Lung (tissue), 12 donors: Measurements from ENCODE around the gene RHOJ. TPM values are rescaled to one million over a fixed set of nuclear protein-coding genes. Genes with fewer than 3 reads are reported as not detected.
A peak's percentile ranks its signal among the peaks of the same experiment; 100 is the strongest.

Experiments used
- ATAC-seq: fragments of 200-7000 bp; cut with Tn5 transposase; one replicate; pipeline ENCODE4 v1.9.1; 2020; ENCODE audit warnings: moderate number of reproducible peaks; ENCODE audit not compliant: insufficient read depth, low FRiP score
- DNase-seq, 3 donors: peaks; one replicate each; pipeline ENCODE4 v3.0.0-alpha.2; 2013 to 2017
- H3K27ac ChIP-seq, 2 donors: one replicate each; pipeline ENCODE4 v1.5.1; 2013; ENCODE audit warnings: mild to moderate bottlenecking in 2 of 2, moderate library complexity in 2 of 2, control low read depth in 1 of 2, inconsistent platforms in 1 of 2, low read depth in 1 of 2, low read length in 1 of 2
- H3K27me3 ChIP-seq, 3 donors: one replicate each; pipeline ENCODE4 v1.5.1; 2013; ENCODE audit warnings: low read length in 2 of 3; ENCODE audit not compliant: control insufficient read depth in 3 of 3, insufficient read depth in 3 of 3
- H3K36me3 ChIP-seq, 4 donors: one replicate each; pipeline ENCODE4 v1.5.1; 2013; ENCODE audit warnings: low read length in 4 of 4, mild to moderate bottlenecking in 1 of 4, moderate library complexity in 1 of 4; ENCODE audit not compliant: control insufficient read depth in 4 of 4, insufficient read depth in 4 of 4
- H3K4me1 ChIP-seq, 5 donors: one replicate each; pipeline ENCODE4 v1.5.1; 2013; ENCODE audit warnings: low read length in 5 of 5, mild to moderate bottlenecking in 2 of 5, moderate library complexity in 1 of 5; ENCODE audit not compliant: control insufficient read depth in 5 of 5, insufficient read depth in 5 of 5
- H3K4me3 ChIP-seq: one replicate; pipeline ENCODE4 v1.5.1; 2013; ENCODE audit warnings: mild to moderate bottlenecking, control low read depth, moderate library complexity
- H3K9ac ChIP-seq, 2 donors: one replicate each; pipeline ENCODE4 v1.5.1; 2013; ENCODE audit warnings: low read length in 2 of 2, control low read depth in 1 of 2; ENCODE audit not compliant: insufficient read depth in 1 of 2
- H3K9me3 ChIP-seq, 4 donors: one replicate each; pipeline ENCODE4 v1.5.1; 2013; ENCODE audit warnings: low read length in 3 of 4, mild to moderate bottlenecking in 1 of 4, moderate library complexity in 1 of 4; ENCODE audit not compliant: control insufficient read depth in 4 of 4, insufficient read depth in 3 of 4
- WGBS, 2 donors: extraction: QIAGEN DNeasy Blood & Tissue Kit; methylation state at CpG; one replicate each; pipeline ENCODE4 v1.1.7; 2013; 5-methylcytosine and 5-hydroxymethylcytosine counted together
- polyA plus RNA-seq, 2 donors: library from polyadenylated mRNA; stranded (reverse); fragments of 200-250 nt; gene quantifications; one replicate each; pipeline ENCODE4 v1.2.1, GENCODE V29; 2013
- total RNA-seq, 2 donors: library from RNA; depleted of rRNA in 1 of 2; stranded (reverse); fragments of >200 nt in 1 of 2; gene quantifications; one replicate each; pipeline ENCODE4 v1.2.1, GENCODE V29; 2014 to 2021
- TF ChIP-seq, protein P1 (sequence below): IDR thresholded peaks from 2 replicates; pipeline ENCODE4 v1.5.1; 2012; ENCODE audit warnings: mild to moderate bottlenecking; ENCODE audit errors: control extremely low read depth, extremely low read depth
- donor health status: control.
- donor health status: control.
- donor health status: Bipolar disorder and iron deficiency.
- donor health status: healthy.
- donor health status: DM: yes; HTN: yes; CAD: no.

Gene RHOJ
- total and polyA plus RNA-seq, 4 donors, result 10.2 to 25.7 (median 17.8) TPM

DNA sequence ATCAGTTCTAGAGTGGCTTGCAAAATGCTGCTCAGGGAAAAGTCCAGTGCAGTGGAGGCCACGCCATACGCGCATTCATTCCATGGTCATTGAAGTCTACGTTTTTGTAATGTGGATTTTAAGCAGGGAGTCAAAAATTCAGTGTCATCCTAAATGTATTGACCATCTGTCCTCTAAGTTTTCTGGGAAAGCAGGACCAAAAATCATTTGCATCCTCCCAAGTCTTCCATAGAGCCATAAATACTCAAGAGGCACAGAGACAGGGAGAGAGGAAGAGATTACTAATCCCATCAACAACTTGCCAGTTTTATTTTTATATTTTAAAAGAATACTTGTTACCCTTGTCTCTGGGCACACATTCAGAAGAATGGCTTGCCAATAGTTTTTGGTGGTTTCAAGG, 36.9 kb downstream of the RHOJ start:
- TF ChIP-seq, protein P1, sequence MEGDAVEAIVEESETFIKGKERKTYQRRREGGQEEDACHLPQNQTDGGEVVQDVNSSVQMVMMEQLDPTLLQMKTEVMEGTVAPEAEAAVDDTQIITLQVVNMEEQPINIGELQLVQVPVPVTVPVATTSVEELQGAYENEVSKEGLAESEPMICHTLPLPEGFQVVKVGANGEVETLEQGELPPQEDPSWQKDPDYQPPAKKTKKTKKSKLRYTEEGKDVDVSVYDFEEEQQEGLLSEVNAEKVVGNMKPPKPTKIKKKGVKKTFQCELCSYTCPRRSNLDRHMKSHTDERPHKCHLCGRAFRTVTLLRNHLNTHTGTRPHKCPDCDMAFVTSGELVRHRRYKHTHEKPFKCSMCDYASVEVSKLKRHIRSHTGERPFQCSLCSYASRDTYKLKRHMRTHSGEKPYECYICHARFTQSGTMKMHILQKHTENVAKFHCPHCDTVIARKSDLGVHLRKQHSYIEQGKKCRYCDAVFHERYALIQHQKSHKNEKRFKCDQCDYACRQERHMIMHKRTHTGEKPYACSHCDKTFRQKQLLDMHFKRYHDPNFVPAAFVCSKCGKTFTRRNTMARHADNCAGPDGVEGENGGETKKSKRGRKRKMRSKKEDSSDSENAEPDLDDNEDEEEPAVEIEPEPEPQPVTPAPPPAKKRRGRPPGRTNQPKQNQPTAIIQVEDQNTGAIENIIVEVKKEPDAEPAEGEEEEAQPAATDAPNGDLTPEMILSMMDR, result no peak
- Histone ChIP-seq H3K4me3 (no peak overlapping the region), H3K27me3 (no peaks in the 10 kb centered on the region), H3K36me3 (peaks cover 0 to 4% (median 0%) of the 10 kb centered on the region in 4 donors), H3K9ac (no peak overlapping the region), H3K9me3 (no peaks in the 10 kb centered on the region), H3K4me1 (peaks cover 0 to 7% (median 2%) of the 10 kb centered on the region in 5 donors), H3K27ac (no peak overlapping the region)
- 93 to 97% methylated on average over 4 of the region's 4 CpGs for WGBS, 2 donors
- ATAC-seq (no peak), DNase-seq (no peak)

DNA sequence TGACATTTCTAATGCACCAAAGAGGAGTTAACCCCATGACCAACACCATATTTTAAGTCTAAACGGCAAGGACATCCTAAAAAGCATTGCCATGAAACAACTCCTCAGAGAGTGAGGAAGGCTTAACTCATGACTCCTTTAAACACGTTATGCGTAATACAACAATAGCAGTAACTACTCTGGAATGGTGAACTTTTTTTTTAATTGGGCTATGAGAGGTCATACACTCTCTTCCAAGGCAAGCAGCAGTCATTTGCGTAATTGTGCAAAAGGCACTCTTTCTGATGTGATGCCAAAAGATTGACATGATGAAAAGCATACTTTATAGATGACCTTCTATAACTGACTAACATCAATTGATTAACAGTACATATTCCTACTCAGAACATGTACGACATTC, 39.4 kb downstream of the RHOJ start:
- H3K27me3 ChIP-seq, result no peaks in the 10 kb centered on the region
- H3K4me3 ChIP-seq, result no peak overlapping the region
- no peak for DNase-seq
- H3K4me1 ChIP-seq, result peaks cover 0 to 7% (median 2%) of the 10 kb centered on the region in 5 donors
- H3K36me3 ChIP-seq, result peaks cover 0 to 3% (median 1%) of the 10 kb centered on the region in 4 donors
- no peak overlapping the region for H3K9ac ChIP-seq
- no peak for ATAC-seq
- no peaks in the 10 kb centered on the region for H3K9me3 ChIP-seq
- TF ChIP-seq, protein P1, result no peak
- H3K27ac ChIP-seq, result no peak overlapping the region
- 79 to 83% methylated on average over 5 of the region's 5 CpGs for WGBS, 2 donors

DNA sequence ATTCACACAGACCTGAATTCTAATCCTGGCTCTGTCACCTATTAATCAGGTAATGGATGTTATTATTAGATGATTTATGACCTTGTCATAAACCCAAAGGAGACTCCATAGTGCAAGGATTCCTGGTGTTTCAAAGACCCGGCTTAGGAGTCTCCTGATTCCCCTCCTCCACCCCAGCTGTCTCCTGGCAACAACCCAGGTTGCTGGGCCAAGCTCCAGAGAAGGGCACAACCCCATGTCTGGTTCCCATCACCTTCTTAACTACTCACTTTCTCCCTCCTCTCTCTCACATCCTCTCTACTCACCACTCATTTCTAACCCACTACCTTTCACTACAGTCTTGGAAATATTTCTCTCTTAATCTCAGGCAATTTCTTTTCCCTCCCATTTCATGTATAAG, 41.6 kb downstream of the RHOJ start:
- H3K36me3 ChIP-seq, result peaks cover 0 to 6% (median 1%) of the 10 kb centered on the region in 4 donors
- TF ChIP-seq, protein P1, result no peak
- 53 to 75% methylated on average over 1 of the region's 1 CpG for WGBS, 2 donors
- no peaks in the 10 kb centered on the region for H3K27me3 ChIP-seq
- H3K4me1 ChIP-seq, result peaks cover 0 to 4% (median 2%) of the 10 kb centered on the region in 5 donors
- H3K27ac ChIP-seq, result no peak overlapping the region
- no peak overlapping the region for H3K4me3 ChIP-seq
- no peak overlapping the region for H3K9ac ChIP-seq
- ATAC-seq (no peak), DNase-seq (peak; percentile 26 to 41 (median 37))
- H3K9me3 ChIP-seq, result peaks cover 0 to 2% (median 0%) of the 10 kb centered on the region in 4 donors

DNA sequence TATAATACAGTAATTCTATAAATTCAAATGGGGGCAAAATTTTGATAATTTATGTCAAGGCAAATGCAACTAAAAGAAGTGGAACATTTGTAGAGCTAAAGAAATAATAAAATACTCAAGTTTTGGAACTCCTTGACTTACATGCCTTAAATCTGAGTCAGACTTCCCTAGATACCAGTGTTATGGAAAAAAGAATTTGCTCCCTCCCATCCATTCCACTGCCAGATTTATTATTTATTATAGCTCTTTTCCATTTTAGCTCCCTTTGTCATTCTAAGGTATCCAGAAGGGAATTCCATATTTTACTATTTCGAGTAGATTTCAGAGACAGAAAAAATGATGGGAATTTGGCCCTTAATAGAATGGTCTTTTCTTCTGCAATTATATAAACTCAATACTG, 44.0 kb downstream of the RHOJ start:
- TF ChIP-seq, protein P1, result no peak
- H3K4me1 ChIP-seq, result peaks cover 0 to 4% (median 2%) of the 10 kb centered on the region in 5 donors
- H3K9me3 ChIP-seq, result peaks cover 0 to 2% (median 0%) of the 10 kb centered on the region in 4 donors
- H3K4me3 ChIP-seq, result no peak overlapping the region
- H3K9ac ChIP-seq, result no peak overlapping the region
- ATAC-seq (no peak), DNase-seq (no peak)
- peak overlapping the region in 1 of 2 donors; percentile 21 for H3K27ac ChIP-seq
- 58 to 74% methylated on average over 1 of the region's 1 CpG for WGBS, 2 donors
- H3K27me3 ChIP-seq, result no peaks in the 10 kb centered on the region
- H3K36me3 ChIP-seq, result peaks cover 0 to 6% (median 1%) of the 10 kb centered on the region in 4 donors
